ENCODE measurements around the gene ANTXR2. TPM values are rescaled to one million over a fixed set of nuclear protein-coding genes. Genes with fewer than 3 reads are reported as not detected.

ANTXR2 gene
- total and polyA plus RNA-seq, 7 donors, result 3.3 to 21.9 (median 10.3) TPM

DNA sequence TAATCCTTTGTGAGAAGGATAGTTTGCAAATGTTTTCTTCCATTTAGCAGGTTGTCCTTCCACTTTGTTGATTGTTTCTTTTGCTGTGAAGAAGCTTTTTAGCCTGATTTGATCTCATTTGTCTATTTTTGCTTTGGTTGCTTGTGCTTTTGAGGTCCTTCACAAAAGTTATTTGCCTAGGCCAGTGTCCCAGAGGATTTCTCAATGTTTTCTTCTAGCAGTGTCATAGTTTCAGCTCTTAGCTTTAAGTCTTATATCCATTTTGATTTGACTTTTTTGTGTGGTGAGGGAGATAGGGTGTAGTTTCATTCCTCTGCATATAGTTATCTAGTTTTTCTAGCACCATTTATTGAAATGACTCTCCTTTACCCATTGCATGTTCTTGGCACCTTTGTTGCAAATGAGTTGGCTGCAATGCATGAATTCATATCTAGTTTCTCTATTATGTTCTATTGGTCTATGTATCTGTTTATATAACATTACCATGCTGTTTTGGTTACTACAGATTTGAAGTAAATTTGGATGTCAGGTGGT lies 41.8 kb upstream of the ANTXR2 start:
- Histone ChIP-seq H3K4me1 (no peaks in the 10 kb centered on the region), H3K27ac (no peak overlapping the region), H3K4me3 (no peak overlapping the region), H3K36me3 (ENCODE audit: insufficient read depth in 1 of 2, low read depth in 1 of 2) (no peaks in the 10 kb centered on the region), H3K9me3 (no peaks in the 10 kb centered on the region), H3K27me3 (ENCODE audit: insufficient read depth in 3 of 3, low read length in 2 of 3) (no peaks in the 10 kb centered on the region)
- TF ChIP-seq, protein P1, sequence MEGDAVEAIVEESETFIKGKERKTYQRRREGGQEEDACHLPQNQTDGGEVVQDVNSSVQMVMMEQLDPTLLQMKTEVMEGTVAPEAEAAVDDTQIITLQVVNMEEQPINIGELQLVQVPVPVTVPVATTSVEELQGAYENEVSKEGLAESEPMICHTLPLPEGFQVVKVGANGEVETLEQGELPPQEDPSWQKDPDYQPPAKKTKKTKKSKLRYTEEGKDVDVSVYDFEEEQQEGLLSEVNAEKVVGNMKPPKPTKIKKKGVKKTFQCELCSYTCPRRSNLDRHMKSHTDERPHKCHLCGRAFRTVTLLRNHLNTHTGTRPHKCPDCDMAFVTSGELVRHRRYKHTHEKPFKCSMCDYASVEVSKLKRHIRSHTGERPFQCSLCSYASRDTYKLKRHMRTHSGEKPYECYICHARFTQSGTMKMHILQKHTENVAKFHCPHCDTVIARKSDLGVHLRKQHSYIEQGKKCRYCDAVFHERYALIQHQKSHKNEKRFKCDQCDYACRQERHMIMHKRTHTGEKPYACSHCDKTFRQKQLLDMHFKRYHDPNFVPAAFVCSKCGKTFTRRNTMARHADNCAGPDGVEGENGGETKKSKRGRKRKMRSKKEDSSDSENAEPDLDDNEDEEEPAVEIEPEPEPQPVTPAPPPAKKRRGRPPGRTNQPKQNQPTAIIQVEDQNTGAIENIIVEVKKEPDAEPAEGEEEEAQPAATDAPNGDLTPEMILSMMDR (IDR thresholded peaks at IDR 0.05), result no peak
- intact Hi-C loops (cut with DNase I), result no loop called here
- ATAC-seq (no peak), DNase-seq (no peak)

DNA sequence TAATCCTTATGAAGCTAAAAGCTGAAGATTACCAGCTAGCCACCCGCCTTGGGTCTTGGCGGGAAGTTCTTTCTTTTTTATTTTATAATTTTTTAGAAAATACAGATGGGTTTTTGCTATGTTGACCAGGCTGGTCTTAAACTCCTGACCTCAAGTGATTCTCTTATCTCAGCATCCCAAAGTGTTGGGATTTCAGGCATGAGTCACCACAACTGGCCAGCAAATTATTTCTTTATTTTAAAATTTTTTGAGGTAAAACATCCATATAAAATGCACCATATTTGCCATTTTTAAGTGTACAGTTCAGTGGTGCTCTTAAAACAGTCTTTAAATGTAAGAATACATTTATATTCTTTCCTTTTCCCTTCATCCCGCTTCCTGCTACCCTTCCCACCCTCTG lies 40.6 kb upstream of the ANTXR2 start:
- no peak overlapping the region for H3K4me3 ChIP-seq
- H3K27me3 ChIP-seq (ENCODE audit: insufficient read depth in 3 of 3, low read length in 2 of 3), result no peaks in the 10 kb centered on the region
- intact Hi-C loops (cut with DNase I), result no loop called here
- H3K27ac ChIP-seq, result no peak overlapping the region
- no peaks in the 10 kb centered on the region for H3K9me3 ChIP-seq
- TF ChIP-seq, protein P1 (IDR thresholded peaks at IDR 0.05), result no peak
- H3K4me1 ChIP-seq, result no peaks in the 10 kb centered on the region
- H3K36me3 ChIP-seq (ENCODE audit: insufficient read depth in 1 of 2, low read depth in 1 of 2), result no peaks in the 10 kb centered on the region
- no peak for ATAC-seq
- DNase-seq, result no peak
- WGBS, 3 donors, result 94 to 98% (median 96%) methylated on average over 3 of the region's 3 CpGs

DNA sequence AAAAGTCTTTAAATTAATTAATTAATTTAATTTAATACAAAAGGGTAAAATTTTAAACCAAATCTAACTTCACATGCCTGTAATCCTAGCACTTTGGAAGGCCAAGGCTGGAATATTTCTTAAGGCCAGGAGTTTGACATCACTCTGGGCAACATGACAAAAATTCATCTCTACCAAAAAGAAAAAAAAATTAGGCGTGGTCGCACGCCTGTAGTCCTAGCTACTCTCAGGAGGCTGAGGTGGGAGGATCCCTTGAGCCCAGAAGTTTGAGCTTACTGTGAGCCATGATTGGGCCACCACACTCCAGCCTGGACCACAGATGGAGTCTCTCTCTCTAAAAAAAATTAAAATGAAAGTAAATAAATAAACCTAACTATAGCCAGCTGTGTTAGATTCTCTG lies 39.2 kb upstream of the ANTXR2 start:
- TF ChIP-seq, protein P1 (IDR thresholded peaks at IDR 0.05), result no peak
- ATAC-seq (peak in 1 of 4 donors; percentile 38), DNase-seq (peak; percentile 30 to 69)
- intact Hi-C loops (cut with DNase I), result no loop called here
- no peaks in the 10 kb centered on the region for H3K36me3 ChIP-seq (ENCODE audit: insufficient read depth in 1 of 2, low read depth in 1 of 2)
- H3K4me3 ChIP-seq, result no peak overlapping the region
- H3K27me3 ChIP-seq (ENCODE audit: insufficient read depth in 3 of 3, low read length in 2 of 3), result no peaks in the 10 kb centered on the region
- no peaks in the 10 kb centered on the region for H3K9me3 ChIP-seq
- H3K27ac ChIP-seq, result no peak overlapping the region
- no peaks in the 10 kb centered on the region for H3K4me1 ChIP-seq
- WGBS, 3 donors, result 14 to 38% (median 29%) methylated on average over 3 of the region's 3 CpGs

DNA sequence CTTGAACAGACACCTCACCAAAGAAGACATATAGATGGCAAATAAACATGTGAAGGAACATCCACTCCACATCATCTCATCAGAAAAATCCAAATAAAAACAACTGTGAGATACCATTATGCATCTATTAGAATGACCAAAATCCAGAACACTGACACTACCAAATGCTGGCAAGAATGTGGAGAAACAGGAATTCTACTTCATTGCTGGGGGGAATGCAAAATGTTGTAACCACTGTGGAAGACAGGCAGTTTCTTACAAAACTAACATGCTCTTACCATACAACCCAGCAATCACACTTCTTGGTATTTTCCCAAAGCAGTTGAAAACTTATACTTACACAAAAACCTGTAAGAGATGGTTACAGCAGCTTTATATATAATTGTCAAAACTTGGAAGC lies 38.2 kb upstream of the ANTXR2 start:
- ATAC-seq (no peak), DNase-seq (no peak)
- Histone ChIP-seq H3K9me3 (no peaks in the 10 kb centered on the region), H3K4me1 (no peaks in the 10 kb centered on the region), H3K4me3 (no peak overlapping the region), H3K27me3 (ENCODE audit: insufficient read depth in 3 of 3, low read length in 2 of 3) (no peaks in the 10 kb centered on the region), H3K36me3 (ENCODE audit: insufficient read depth in 1 of 2, low read depth in 1 of 2) (no peaks in the 10 kb centered on the region), H3K27ac (no peak overlapping the region)
- TF ChIP-seq, protein P1 (IDR thresholded peaks at IDR 0.05), result no peak
- intact Hi-C loops (cut with DNase I), result no loop called here

DNA sequence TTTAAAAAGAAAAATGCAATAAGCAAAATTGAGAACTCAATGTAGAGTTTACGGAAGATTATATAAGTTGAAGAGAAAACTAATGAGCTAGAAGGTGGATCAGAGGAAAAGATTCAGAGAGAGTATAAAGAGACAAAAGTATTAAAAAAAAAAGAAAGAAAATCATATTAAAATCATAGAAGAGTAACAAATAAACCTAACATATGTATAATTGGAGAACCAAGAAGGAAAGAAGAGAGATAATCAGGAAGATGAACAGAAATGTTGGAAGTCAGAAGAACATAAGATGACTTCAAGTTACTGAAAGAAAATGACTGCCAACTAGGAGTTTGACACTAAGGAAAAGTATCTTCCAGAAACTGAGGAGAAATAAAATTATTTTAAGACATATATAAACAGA lies 34.3 kb upstream of the ANTXR2 start:
- H3K4me1 ChIP-seq, result no peaks in the 10 kb centered on the region
- H3K36me3 ChIP-seq (ENCODE audit: insufficient read depth in 1 of 2, low read depth in 1 of 2), result no peaks in the 10 kb centered on the region
- H3K27me3 ChIP-seq (ENCODE audit: insufficient read depth in 3 of 3, low read length in 2 of 3), result no peaks in the 10 kb centered on the region
- intact Hi-C loops (cut with DNase I), result no loop called here
- ATAC-seq (no peak), DNase-seq (no peak)
- no peaks in the 10 kb centered on the region for H3K9me3 ChIP-seq
- WGBS, 3 donors, result 98 to 100% (median 100%) methylated on average over 1 of the region's 1 CpG
- no peak overlapping the region for H3K4me3 ChIP-seq
- TF ChIP-seq, protein P1 (IDR thresholded peaks at IDR 0.05), result no peak
- H3K27ac ChIP-seq, result no peak overlapping the region
